ENCODE measurements around the gene TRH.
"Not testable (repeated sequence)": the region's sequence is repeated elsewhere in the genome, so short reads cannot be mapped to it uniquely, and the experiment has no call there.

The TRH gene

DNA sequence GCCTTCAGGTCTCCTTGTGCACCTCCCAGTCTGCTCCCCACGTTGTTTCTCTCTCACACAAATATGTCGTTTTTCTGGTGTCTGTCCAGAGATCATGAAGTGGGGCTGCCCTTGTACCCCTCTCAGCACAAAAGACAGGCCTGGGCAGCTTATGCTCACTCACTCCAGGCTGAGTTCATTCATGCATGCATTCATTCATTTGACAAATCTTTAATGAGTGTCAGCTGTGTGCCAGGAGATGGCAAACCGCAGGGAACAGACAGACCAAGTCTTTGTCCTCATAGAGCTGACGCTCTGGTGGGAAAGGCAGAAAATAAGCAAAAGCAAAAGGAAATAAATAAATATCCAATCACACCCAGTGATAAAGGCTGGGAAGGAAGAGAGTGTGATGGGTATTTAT, 7.6 kb upstream of the TRH start:
- no peak for DNase-seq

GRCh38 chr3:129967761-129968160, 6.8 kb upstream of the TRH start:
- DNase-seq, result no peak

DNA sequence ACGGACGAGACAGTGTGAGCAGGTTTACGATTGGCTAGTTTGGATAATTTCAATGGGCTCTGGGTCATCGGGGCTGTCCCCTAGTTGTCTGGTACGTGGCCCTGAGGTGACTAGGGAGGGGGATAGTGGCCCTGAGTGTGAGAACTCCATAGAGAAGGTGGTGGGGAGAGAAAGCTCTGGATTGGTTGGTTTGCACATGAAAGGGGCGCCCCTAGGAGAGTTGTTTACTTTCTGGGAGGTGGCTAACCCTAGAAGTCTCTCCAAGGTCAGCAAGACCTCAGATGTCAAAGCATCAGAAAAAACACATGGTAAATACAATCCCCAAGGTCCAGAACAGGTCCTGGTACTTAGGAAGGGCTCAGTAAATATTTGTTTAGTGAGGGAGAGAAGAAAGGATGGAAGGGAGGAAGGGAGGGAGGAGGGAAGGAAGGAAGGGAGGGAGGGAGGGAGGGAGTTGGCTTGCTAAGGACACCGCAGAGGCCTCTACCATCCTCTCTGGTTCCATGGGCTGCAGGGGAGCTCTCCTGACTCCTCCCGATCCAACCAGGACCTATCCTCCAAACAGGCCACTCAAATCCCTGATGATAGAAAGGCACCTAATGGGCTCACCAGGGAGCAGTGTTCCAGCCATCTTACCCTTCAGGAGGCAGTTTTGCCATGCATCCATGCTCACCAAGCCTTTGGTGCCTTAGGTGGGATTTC, 3.0 kb upstream of the TRH start:
- no peak for DNase-seq

- no peak for DNase-seq
Observed at GRCh38 chr3:129972301-129972700, 2.2 kb upstream of the TRH start.

DNA sequence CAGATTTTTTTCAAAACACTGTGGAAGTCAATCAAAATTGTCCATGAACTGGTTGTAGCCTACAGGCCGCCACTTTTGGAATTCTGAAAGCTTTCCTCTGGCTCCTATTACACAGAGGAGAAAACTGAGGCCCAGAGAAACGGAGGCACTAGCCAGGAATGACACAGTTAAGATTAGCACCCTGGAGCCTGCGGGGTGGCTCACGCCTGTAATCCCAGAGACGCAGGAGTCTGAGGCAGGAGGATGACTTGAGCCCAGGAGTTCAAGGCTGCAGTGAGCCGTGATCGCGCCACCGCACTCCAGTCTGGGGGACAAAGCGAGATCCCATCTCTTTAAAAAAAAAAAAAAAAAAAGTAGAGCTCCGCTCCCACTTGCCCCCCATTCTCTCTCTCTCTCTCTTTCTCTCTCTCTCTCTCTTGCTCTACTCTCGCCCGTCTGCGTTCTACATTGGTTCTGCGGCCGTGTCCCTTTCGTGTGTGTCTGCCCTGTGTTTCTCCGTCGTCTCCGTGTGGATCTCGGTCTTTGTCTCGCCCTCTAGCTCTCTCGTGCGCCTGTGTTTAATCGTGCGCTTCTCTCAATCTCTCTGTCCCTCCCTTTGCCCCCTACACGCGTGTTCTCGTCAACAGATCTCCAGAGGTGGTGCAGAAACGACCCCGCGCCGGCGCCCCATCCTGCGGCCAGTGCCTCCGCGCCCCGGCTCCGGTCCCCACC, 512 bp upstream of the TRH start:
- DNase-seq, result no peak

- DNase-seq, result peak; percentile 34
Observed at GRCh38 chr3:129974833-129975704, 549 bp downstream of the TRH start.

DNA sequence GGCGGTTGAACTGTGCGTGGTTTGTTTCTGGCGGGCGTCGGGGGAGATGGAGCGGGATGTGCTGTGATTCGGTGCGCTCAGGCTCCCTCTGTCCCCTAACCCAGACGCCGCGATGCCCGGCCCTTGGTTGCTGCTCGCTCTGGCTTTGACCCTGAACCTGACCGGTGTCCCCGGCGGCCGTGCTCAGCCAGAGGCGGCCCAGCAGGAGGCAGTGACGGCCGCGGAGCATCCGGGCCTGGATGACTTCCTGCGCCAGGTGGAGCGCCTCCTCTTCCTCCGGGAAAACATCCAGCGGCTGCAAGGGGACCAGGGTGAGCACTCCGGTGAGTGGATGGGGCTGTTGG, 1.2 kb downstream of the TRH start:
- no peak for DNase-seq

GRCh38 chr3:129976286-129976685, 1.8 kb downstream of the TRH start:
- DNase-seq, result no peak

- no peak for DNase-seq
Observed at GRCh38 chr3:129978123-129978522, 3.6 kb downstream of the TRH start.

DNA sequence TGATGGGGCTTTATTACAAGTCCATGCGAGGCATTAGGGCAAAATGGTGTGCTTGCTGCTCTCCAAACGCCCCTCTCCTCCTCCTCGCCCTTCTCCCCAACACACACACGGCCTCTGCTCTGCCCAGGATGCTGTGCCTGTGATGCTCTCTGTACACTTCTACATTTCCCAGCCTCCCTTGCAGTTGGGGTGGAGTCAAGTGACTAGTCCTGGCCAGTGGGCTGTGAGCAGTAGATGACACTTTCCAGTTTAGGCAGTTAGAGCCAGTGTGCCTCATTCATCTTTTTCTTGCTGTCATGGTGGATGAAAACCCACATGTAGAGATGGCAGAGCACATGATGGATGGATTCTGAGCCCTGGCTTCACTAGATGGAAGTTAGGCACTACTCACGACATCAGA, 5.4 kb downstream of the TRH start:
- no peak for DNase-seq

DNA sequence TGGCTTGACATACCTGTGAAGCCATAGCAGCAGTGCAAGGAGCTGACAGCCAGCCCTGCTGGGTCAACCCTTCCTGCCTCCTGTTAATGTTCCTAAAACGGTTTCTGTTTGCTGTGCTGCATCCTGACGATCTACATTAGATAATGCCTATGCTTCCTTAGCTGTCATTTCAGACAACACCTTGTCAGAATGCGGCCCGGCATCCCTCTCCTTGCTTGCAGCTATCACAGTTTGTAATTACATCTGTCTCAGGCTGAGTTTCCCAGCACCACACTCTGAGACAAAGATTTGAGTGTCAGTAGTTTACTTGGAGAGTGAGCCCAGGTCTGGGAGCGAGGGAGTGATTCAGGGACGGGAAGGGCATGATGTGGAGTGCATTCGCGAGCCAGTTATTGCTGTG, 9.0 kb downstream of the TRH start:
- no peak for DNase-seq

DNA sequence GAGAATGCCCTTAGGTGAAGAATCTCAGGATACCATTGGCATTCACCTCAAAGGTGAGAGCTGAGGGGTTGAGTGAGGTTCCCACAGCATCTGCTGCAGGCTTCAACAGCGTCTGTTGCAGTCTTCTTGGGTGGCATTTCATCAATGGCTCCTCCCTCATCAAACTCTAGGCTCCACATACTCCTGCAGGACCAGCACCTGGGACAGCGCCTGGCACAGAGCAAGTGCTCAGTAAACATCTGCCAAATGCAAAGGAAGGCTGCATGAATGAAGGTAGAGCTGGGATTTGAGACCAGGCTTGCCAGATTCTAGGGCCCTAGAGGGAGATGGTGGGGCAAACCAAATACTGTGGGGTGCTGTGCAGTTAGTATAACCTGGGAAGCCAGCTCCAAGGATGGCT, 9.6 kb downstream of the TRH start:
- no peak for DNase-seq

- no peak for DNase-seq
Observed at GRCh38 chr3:129985113-129985512, 10.6 kb downstream of the TRH start.

GRCh38 chr3:129988429-129988828, 13.9 kb downstream of the TRH start:
- no peak for DNase-seq

DNA sequence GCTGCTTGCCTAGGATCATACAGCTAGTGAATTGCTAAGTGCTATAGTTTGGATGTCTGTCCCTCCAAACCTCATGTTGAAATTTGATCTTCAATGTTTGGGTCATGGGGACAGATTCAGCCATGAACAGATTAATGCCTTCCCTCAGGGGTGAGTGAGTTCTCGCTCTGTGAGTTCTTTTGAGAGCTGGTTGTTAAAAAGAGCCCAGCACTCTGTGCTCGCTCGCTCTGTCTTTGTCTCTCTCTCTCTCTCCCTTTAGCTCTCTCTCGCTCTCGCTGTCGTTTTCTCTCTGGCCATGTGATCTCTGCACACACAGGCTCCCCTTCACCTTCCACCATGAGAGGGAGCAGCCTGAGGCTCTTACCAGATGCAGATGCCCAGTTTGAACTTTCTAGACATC, 14.9 kb downstream of the TRH start:
- DNase-seq, result no peak

DNA sequence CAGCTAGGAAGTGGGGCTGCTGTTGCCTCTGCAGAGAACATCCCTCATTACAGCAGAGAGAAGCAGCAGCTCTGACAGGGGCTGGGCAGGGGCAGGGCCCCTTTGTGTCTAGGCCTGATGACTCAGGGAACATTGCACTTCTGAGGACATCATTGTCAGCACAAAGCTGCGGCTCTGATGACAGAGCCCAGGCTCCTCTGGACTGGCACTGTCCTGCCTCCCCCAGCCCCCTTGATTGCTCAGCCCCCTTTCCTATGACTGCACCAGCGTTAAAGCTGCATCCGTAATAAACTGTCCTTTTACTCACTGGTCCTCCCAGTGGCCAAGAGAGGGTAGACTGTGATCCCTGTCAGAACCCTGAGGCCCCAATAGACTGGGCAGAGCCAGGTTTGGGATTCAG, 18.3 kb downstream of the TRH start:
- no peak for DNase-seq

- DNase-seq, result no peak
Observed at GRCh38 chr3:129994883-129995559, 20.5 kb downstream of the TRH start.

GRCh38 chr3:129996073-129996472, 21.6 kb downstream of the TRH start:
- DNase-seq, result no peak

GRCh38 chr3:129999176-129999575, 24.7 kb downstream of the TRH start:
- DNase-seq, result not testable (repeated sequence)

DNA sequence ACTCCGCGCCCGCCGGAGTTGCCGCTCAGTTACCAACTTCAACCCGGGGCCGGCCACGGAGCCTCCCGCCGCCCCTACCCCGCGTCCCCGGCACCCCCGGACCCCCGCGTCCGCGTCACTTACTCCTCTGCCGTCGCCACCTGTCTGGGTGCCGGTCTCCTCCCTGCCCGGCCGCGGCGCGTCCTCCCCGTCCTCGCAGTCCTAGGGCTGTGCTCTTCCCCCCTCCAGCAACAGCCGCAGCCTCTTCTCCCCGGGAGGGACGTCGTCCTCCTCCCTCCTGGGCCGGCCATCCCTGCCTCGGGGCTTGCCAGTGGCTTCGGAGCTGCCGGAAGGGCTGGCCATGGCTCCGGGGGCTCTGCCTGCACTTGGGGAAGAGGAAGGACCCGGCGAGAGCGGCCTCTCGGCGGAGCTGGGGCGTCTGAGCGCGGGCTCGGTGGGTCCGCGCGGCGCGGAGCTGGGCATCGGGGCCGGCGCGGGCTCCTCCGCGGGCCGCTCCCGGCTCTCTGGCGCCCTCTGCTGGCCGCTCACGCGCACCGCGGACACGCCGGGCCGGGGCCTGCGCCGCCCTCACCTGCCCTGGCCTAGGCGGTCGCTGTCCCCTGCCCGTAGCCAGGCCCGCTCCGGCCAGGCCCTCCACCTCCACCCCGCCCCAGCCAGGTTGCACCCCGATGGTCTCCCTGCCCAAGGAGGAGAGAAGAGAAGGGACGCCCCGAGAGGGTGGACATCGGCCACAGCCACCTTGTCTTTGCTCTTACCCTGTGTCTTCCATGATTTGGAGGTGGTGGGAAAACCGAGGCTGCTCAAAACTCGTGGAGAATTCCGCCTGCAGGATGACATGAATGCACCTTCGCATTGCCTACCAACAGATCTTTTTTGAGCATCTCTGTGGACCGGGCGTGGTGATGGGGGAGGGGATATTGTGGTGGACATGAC, 28.4 kb downstream of the TRH start:
- DNase-seq, result peak; percentile 42

DNA sequence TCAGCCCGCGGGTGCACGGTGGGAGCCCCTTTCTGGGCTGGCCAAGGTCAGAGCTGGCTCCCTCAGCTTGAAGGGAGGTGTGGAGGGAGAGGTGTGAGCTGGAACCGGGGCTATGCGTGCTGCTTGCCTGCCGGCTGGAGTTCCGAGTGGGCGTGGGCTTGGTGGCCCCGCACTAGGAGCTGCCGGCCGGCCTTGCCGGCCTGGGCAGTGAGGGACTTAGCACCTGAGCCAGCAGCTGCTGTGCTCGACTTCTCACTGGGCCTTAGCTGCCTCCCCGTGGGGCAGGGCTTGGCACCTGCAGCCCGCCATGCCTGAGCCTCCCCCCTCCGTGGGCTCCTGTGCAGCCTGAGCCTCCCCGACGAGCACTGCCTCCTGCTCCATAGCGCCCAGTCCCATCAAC, 36.0 kb downstream of the TRH start:
- no peak for DNase-seq

DNA sequence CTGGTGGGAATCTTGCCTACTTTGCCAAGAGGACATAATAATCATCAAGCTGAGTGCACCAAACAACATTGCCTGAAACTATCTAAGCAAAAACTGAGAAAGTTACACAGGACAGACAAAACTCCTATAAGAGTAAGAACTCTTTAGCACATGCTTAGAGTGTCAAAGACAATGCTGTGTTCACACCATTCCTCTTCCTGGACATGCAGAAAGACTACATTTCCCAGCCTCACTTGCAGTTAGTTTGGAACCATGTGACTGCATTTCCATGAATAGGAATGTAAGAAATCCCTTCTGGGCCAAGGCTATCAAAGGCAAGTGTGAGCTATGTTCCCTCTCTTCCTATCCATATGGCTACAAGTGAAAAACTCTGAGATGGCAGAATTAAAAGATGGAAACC, 37.6 kb downstream of the TRH start:
- not testable (repeated sequence) for DNase-seq
